GM19025 (cell line): ENCODE measurements around the gene ADORA2A.

Source experiments
- ATAC-seq: cut with Tn5 transposase; IDR thresholded peaks from one replicate; pipeline ENCODE4 v1.9.1; 2021; ENCODE audit warnings: mild to moderate bottlenecking, low read depth, moderate library complexity; ENCODE audit not compliant: unreplicated experiment

ADORA2A gene

GRCh38 chr22:24416611-24417010 lies 10.8 kb upstream of the ADORA2A start:
- ATAC-seq: no peak

- no peak for ATAC-seq
Observed at GRCh38 chr22:24417200-24417599, 10.2 kb upstream of the ADORA2A start.

GRCh38 chr22:24417901-24418641 lies 9.3 kb upstream of the ADORA2A start:
- no peak for ATAC-seq

GRCh38 chr22:24418786-24419474 lies 8.5 kb upstream of the ADORA2A start:
- no peak for ATAC-seq

GRCh38 chr22:24419475-24419850 lies 7.9 kb upstream of the ADORA2A start:
- ATAC-seq: no peak

- no peak for ATAC-seq
Observed at GRCh38 chr22:24420072-24420976, 7.1 kb upstream of the ADORA2A start.

GRCh38 chr22:24420977-24421343 lies 6.4 kb upstream of the ADORA2A start:
- ATAC-seq: no peak

- ATAC-seq: no peak
Observed at GRCh38 chr22:24421428-24421931, 5.9 kb upstream of the ADORA2A start.

GRCh38 chr22:24422102-24422665 lies 5.2 kb upstream of the ADORA2A start:
- no peak for ATAC-seq

GRCh38 chr22:24423519-24424000 lies 3.8 kb upstream of the ADORA2A start:
- no peak for ATAC-seq

- no peak for ATAC-seq
Observed at GRCh38 chr22:24424001-24424900, 3.1 kb upstream of the ADORA2A start.

GRCh38 chr22:24424901-24425775 lies 2.3 kb upstream of the ADORA2A start:
- no peak for ATAC-seq

GRCh38 chr22:24426436-24426835 lies 963 bp upstream of the ADORA2A start:
- ATAC-seq: no peak

- no peak for ATAC-seq
Observed at GRCh38 chr22:24426851-24427499, 424 bp upstream of the ADORA2A start.

- no peak for ATAC-seq
Observed at GRCh38 chr22:24428751-24429410, 1.5 kb downstream of the ADORA2A start.

- no peak for ATAC-seq
Observed at GRCh38 chr22:24429411-24430365, 2.3 kb downstream of the ADORA2A start.
